A673 (cell line): Measurements from ENCODE around the gene GMDS.

Experiments
- EZH2 ChIP-seq: fragments of 200-600 bp; sonication (generic); IDR thresholded peaks from 2 replicates; pipeline ENCODE4 v1.6.1; 2017; ENCODE audit warnings: borderline replicate concordance, low read depth, mild to moderate bottlenecking, mixed read lengths, antibody characterized with exemption, low read length; ENCODE audit not compliant: poor library complexity, severe bottlenecking
- TF ChIP-seq, protein P1 (sequence below): fragments of 300-800, 200-600 bp; sonication (generic); conservative IDR thresholded peaks from 2 replicates; pipeline ENCODE4 v1.5.1; 2017; ENCODE audit warnings: low read depth, mild to moderate bottlenecking, antibody characterized with exemption, low read length, moderate library complexity, mixed read lengths

DNA sequence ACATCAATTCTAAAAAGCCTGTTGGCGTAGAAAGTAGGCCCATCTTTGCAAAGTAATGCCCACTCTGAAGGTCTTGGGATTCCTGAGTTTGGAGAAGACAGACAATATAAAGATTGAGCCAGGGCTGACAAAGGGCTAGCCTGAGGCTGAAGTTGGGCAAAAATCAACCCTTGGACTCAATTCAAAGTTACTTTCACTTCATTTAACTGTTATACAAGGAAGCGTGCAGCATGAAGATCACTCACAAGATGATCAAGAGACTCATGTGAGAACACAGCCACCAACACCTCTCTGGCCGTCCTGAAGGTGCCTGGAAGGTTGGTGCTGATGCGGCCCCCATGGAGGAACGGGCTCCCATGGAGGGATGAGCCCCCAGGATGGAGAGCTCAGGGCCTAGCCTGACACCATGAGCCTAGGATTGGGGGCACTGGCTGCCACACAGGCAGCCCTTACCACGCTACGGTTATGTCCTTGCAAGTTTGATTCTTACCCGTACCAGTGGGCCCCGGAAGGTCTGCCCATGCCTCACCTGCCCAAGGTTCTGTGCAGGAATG is 609.1 kb downstream of the GMDS start:
- TF ChIP-seq, protein P1, sequence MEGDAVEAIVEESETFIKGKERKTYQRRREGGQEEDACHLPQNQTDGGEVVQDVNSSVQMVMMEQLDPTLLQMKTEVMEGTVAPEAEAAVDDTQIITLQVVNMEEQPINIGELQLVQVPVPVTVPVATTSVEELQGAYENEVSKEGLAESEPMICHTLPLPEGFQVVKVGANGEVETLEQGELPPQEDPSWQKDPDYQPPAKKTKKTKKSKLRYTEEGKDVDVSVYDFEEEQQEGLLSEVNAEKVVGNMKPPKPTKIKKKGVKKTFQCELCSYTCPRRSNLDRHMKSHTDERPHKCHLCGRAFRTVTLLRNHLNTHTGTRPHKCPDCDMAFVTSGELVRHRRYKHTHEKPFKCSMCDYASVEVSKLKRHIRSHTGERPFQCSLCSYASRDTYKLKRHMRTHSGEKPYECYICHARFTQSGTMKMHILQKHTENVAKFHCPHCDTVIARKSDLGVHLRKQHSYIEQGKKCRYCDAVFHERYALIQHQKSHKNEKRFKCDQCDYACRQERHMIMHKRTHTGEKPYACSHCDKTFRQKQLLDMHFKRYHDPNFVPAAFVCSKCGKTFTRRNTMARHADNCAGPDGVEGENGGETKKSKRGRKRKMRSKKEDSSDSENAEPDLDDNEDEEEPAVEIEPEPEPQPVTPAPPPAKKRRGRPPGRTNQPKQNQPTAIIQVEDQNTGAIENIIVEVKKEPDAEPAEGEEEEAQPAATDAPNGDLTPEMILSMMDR: no peak
- TF ChIP-seq EZH2: no peak
